Natural killer cell (primary cell): ENCODE measurements around the gene JADE3. TPM values are rescaled to one million over a fixed set of nuclear protein-coding genes. Genes with fewer than 3 reads are reported as not detected.

Experiments used
- ATAC-seq, 3 donors: fragments of 150-1000 bp in 2 of 3; fragments of 200-7000 bp in 1 of 3; cut with Tn5 transposase; 1 replicate in 1 of 3; 2 replicates in 2 of 3; pipeline ENCODE4 v1.10.0; 2021; ENCODE audit warnings: mild to moderate bottlenecking in 2 of 3, moderate library complexity in 2 of 3
- DNase-seq, 2 donors: peaks; one replicate each; pipeline versions ENCODE4 v3.0.0 to v3.0.0-alpha.2; 2013 to 2021; ENCODE audit warnings: mixed read lengths in 1 of 2
- H3K27ac ChIP-seq: one replicate; pipeline ENCODE4 v1.5.1; 2013; ENCODE audit warnings: mild to moderate bottlenecking, low read length
- H3K27me3 ChIP-seq: one replicate; pipeline ENCODE4 v1.6.1; 2013; ENCODE audit warnings: low read length; ENCODE audit not compliant: control insufficient read depth, insufficient read depth
- H3K36me3 ChIP-seq: one replicate; pipeline ENCODE4 v1.6.1; 2013; ENCODE audit warnings: low read length; ENCODE audit not compliant: control insufficient read depth, insufficient read depth
- H3K4me1 ChIP-seq: one replicate; pipeline ENCODE4 v1.6.1; 2013; ENCODE audit warnings: low read length; ENCODE audit not compliant: control insufficient read depth, insufficient read depth
- H3K4me3 ChIP-seq: one replicate; pipeline ENCODE4 v1.5.1; 2013; ENCODE audit warnings: low read length
- H3K9me3 ChIP-seq: one replicate; pipeline ENCODE4 v1.6.1; 2013; ENCODE audit warnings: low read length; ENCODE audit not compliant: control insufficient read depth, insufficient read depth
- H3K27ac Mint-ChIP-seq, 2 donors: one replicate each; pipeline ENCODE4 v1.8.0; 2022; ENCODE audit warnings: mild to moderate bottlenecking in 2 of 2, mixed read lengths in 2 of 2, moderate library complexity in 1 of 2
- H3K27me3 Mint-ChIP-seq, 2 donors: one replicate each; pipeline ENCODE4 v1.8.0; 2022; ENCODE audit warnings: low read depth in 2 of 2, mixed read lengths in 2 of 2
- H3K36me3 Mint-ChIP-seq: one replicate; pipeline ENCODE4 v1.8.0; 2022; ENCODE audit warnings: mixed read lengths
- H3K4me1 Mint-ChIP-seq, 2 donors: one replicate each; pipeline ENCODE4 v1.8.0; 2022; ENCODE audit warnings: mixed read lengths in 2 of 2
- H3K4me3 Mint-ChIP-seq: one replicate; pipeline ENCODE4 v1.8.0; 2022; ENCODE audit warnings: mild to moderate bottlenecking, moderate library complexity, mixed read lengths
- H3K9me3 Mint-ChIP-seq, 2 donors: one replicate each; pipeline ENCODE4 v1.8.0; 2022; ENCODE audit warnings: mixed read lengths in 2 of 2
- CTCF ChIP-seq: fragments of 200-600 bp; IDR thresholded peaks from one replicate; pipeline ENCODE4 v1.8.0; 2022; ENCODE audit warnings: antibody characterized with exemption
- WGBS: methylation state at CpG from one replicate; pipeline ENCODE4 v1.1.7; 2013; ENCODE audit warnings: missing lambda C conversion rate; ENCODE audit not compliant: insufficient coverage; 5-methylcytosine and 5-hydroxymethylcytosine counted together
- intact Hi-C: fragments of 100-400 bp; cut with micrococcal nuclease; formaldehyde crosslinking; loops from one replicate; pipeline ENCODE4 v1.14.2; 2022
- total RNA-seq, 4 donors: library from RNA; stranded (reverse); fragments of 120-200 nt in 1 of 4; gene quantifications; one replicate each; pipeline versions ENCODE4 v1.2.3 to v1.2.4, GENCODE V29; 2013 to 2022

JADE3 gene
- total RNA-seq, 3 donors from 2014 or later (not counting 1 experiment from before 2014, with no cell fraction given), result 0.16 to 0.54 (median 0.43) TPM

- Mint-ChIP-seq H3K9me3 (no peaks in the 10 kb centered on the region), H3K27ac (peak overlapping the region in 1 of 2 donors; percentile 19), H3K4me3 (no peak overlapping the region), H3K27me3 (no peaks in the 10 kb centered on the region), H3K36me3 (no peaks in the 10 kb centered on the region), H3K4me1 (peaks cover 0 to 5% of the 10 kb centered on the region in 2 donors)
- WGBS, result 12% methylated on average over 4 of the region's 4 CpGs
- no peak overlapping the region for H3K4me3 ChIP-seq
- DNase-seq (no peak), ATAC-seq (peak in 1 of 3 donors; percentile 32)
- H3K9me3 ChIP-seq, result no peaks in the 10 kb centered on the region
- no peak overlapping the region for H3K27ac ChIP-seq
- TF ChIP-seq CTCF, result no peak
- intact Hi-C loops, result no loop called here
- H3K27me3 ChIP-seq, result no peaks in the 10 kb centered on the region
- no peaks in the 10 kb centered on the region for H3K36me3 ChIP-seq
- no peaks in the 10 kb centered on the region for H3K4me1 ChIP-seq
These were observed 179.0 kb downstream of the JADE3 start for GRCh38 chrX:47091149-47091775.

GRCh38 chrX:47093248-47093647, 181.0 kb downstream of the JADE3 start:
- Histone ChIP-seq H3K9me3 (no peaks in the 10 kb centered on the region), H3K4me3 (no peak overlapping the region), H3K27ac (no peak overlapping the region), H3K4me1 (no peaks in the 10 kb centered on the region), H3K27me3 (no peaks in the 10 kb centered on the region), H3K36me3 (no peaks in the 10 kb centered on the region)
- WGBS, result no CpG with 5 or more reads among the region's 1 CpG
- no peak overlapping the region for H3K4me3 Mint-ChIP-seq
- no peaks in the 10 kb centered on the region for H3K36me3 Mint-ChIP-seq
- peak in 1 of 2 donors; percentile 45 for DNase-seq
- peaks cover 0 to 6% of the 10 kb centered on the region in 2 donors for H3K27me3 Mint-ChIP-seq
- ATAC-seq, result no peak
- H3K27ac Mint-ChIP-seq, result no peak overlapping the region
- TF ChIP-seq CTCF, result peak; percentile 16
- peaks cover 0 to 5% of the 10 kb centered on the region in 2 donors for H3K4me1 Mint-ChIP-seq
- no peaks in the 10 kb centered on the region for H3K9me3 Mint-ChIP-seq
- intact Hi-C loops, result no loop called here

- Mint-ChIP-seq H3K4me1 (peaks cover 0 to 5% of the 10 kb centered on the region in 2 donors), H3K27me3 (peaks cover 0 to 12% of the 10 kb centered on the region in 2 donors), H3K4me3 (no peak overlapping the region), H3K36me3 (no peaks in the 10 kb centered on the region), H3K27ac (no peak overlapping the region), H3K9me3 (no peaks in the 10 kb centered on the region)
- ATAC-seq (no peak), DNase-seq (no peak)
- Histone ChIP-seq H3K27me3 (no peaks in the 10 kb centered on the region), H3K36me3 (no peaks in the 10 kb centered on the region), H3K27ac (no peak overlapping the region), H3K9me3 (no peaks in the 10 kb centered on the region), H3K4me1 (no peaks in the 10 kb centered on the region), H3K4me3 (no peak overlapping the region)
- no peak for TF ChIP-seq CTCF
- intact Hi-C loops, result no loop called here
- WGBS, result 83% methylated on average over 9 of the region's 11 CpGs
These were observed 181.6 kb downstream of the JADE3 start for GRCh38 chrX:47093860-47094259.

GRCh38 chrX:47097018-47097417, 184.8 kb downstream of the JADE3 start:
- WGBS, result 80% methylated on average over 3 of the region's 4 CpGs
- no peaks in the 10 kb centered on the region for H3K4me1 ChIP-seq
- intact Hi-C loops, result no loop called here
- DNase-seq (no peak), ATAC-seq (no peak)
- no peaks in the 10 kb centered on the region for H3K27me3 ChIP-seq
- no peaks in the 10 kb centered on the region for H3K4me1 Mint-ChIP-seq
- no peak for TF ChIP-seq CTCF
- H3K4me3 ChIP-seq, result no peak overlapping the region
- no peak overlapping the region for H3K27ac ChIP-seq
- no peaks in the 10 kb centered on the region for H3K9me3 Mint-ChIP-seq
- H3K27me3 Mint-ChIP-seq, result peaks cover 3 to 21% of the 10 kb centered on the region in 2 donors
- H3K27ac Mint-ChIP-seq, result no peak overlapping the region
- H3K36me3 Mint-ChIP-seq, result no peaks in the 10 kb centered on the region
- no peaks in the 10 kb centered on the region for H3K9me3 ChIP-seq
- no peaks in the 10 kb centered on the region for H3K36me3 ChIP-seq
- no peak overlapping the region for H3K4me3 Mint-ChIP-seq
